ENCODE results near the gene TANGO2.

The TANGO2 gene

GRCh38 chr22:19980766-19981165, 40.1 kb upstream of the TANGO2 start:
- TF ChIP-seq CTCF (IDR thresholded peaks at IDR 0.05; ENCODE audit: extremely low read depth, missing control alignments): no peak
- DNase-seq (ENCODE audit: low spot score): no peak

GRCh38 chr22:19981171-19981960, 39.5 kb upstream of the TANGO2 start:
- no peak for TF ChIP-seq CTCF (IDR thresholded peaks at IDR 0.05; ENCODE audit: extremely low read depth, missing control alignments)
- no peak for DNase-seq (ENCODE audit: low spot score)

- TF ChIP-seq CTCF (IDR thresholded peaks at IDR 0.05; ENCODE audit: extremely low read depth, missing control alignments): no peak
- DNase-seq (ENCODE audit: low spot score): no peak
Measured at GRCh38 chr22:19981961-19982920, 38.7 kb upstream of the TANGO2 start.

- DNase-seq (ENCODE audit: low spot score): no peak
- no peak for TF ChIP-seq CTCF (IDR thresholded peaks at IDR 0.05; ENCODE audit: extremely low read depth, missing control alignments)
Measured at GRCh38 chr22:19982991-19983578, 37.8 kb upstream of the TANGO2 start.

GRCh38 chr22:19983741-19984140, 37.2 kb upstream of the TANGO2 start:
- no peak for TF ChIP-seq CTCF (IDR thresholded peaks at IDR 0.05; ENCODE audit: extremely low read depth, missing control alignments)
- DNase-seq (ENCODE audit: low spot score): no peak

- DNase-seq (ENCODE audit: low spot score): no peak
- TF ChIP-seq CTCF (IDR thresholded peaks at IDR 0.05; ENCODE audit: extremely low read depth, missing control alignments): no peak
Measured at GRCh38 chr22:19984201-19984753, 36.6 kb upstream of the TANGO2 start.
